HK-2 (cell line): ENCODE measurements around the gene USP26.
"Not testable (repeated sequence)": the region's sequence is repeated elsewhere in the genome, so short reads cannot be mapped to it uniquely, and the experiment has no call there.

ENCODE experiments used
- DNase-seq: peaks from one replicate; pipeline ENCODE4 v3.0.0-alpha.2; 2018; ENCODE audit not compliant: unreplicated experiment

The USP26 gene

DNA sequence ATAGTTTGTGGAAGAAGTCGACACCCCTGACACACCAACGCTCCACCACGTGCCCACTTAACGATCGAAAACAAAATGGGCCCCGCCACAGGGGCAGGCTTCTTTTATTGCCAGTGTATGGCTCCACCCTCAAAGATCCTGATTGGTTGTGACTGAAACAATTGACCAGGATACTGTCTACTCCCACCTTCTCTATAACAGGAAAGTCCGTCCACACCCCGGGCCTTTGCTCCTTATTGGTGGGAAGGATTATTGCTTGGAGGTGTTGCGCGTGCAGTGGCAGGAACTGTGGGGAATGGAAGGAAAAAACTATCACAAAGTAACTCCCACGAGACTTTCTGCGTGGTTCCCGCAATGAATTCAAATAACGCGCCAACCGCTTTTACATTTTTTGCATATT, at the start of gene USP26:
USP26 (minus strand) TSS at position 79 of the 400 bp plus-strand sequence. CDS start 68,889 bp downstream, outside the sequence.
- DNase-seq = no peak

GRCh38 chrX:133134282-133134681, 37.4 kb upstream of the USP26 start:
- DNase-seq = no peak

GRCh38 chrX:133120406-133120805, 23.5 kb upstream of the USP26 start:
- no peak for DNase-seq

DNA sequence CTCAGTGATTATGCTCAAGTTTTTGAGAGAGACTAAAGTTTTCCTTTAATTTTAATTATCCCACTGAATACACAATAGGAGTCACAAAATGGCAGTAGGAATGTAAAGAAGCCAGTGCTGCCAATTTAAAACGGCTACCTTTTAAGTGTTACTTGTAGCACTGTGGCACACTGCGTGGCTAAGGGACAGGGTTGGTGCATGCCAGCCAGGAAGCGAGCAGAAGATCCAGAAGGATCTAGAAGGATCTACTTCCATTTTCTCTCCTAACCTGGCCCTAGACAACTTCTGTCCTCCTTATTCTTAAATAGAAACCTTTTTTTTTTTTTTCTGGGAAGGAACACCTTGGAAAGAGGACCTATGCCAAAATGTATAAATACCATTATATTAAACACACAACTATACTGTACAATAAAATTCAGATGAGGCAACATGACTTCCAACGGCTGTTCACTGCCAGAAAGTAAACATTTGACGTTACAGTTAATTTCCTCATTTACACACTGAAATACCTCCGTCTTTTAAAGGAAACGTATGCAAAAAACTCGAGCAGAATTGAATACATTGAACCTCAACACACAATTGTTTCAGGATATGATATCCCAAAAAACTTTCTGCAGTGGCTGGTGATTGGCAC, 2.7 kb downstream of the USP26 start:
- no peak for DNase-seq

DNA sequence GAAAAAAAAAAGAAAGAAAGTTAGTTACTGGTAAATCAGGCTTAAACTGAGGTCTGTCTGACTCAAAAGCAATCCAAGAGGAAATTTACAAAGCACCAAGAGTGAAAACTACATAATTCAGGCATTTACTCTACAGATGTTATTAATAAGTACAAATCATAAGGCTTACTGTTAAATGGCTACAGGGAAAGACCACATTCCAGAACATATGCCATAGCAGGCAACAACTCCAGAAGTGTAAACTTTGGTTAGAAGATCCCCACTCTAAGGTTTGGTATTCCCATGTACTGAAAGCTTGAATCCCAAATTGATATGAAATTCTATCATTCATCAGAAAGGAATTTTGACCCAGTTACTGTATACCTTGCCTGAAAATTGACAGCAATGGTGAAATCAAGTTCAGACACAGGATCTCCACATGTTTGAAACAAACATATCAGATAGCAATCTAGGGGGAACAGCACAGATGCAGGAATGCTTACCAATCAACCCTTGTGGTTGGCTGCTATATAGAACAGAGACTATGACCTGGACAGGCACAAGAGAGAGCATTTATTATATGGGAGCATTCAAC, 6.6 kb downstream of the USP26 start:
- DNase-seq = no peak

GRCh38 chrX:133089411-133089810, 7.5 kb downstream of the USP26 start:
- no peak for DNase-seq

- DNase-seq = peak; percentile 35
Observed at GRCh38 chrX:133085785-133086184, 11.1 kb downstream of the USP26 start.

DNA sequence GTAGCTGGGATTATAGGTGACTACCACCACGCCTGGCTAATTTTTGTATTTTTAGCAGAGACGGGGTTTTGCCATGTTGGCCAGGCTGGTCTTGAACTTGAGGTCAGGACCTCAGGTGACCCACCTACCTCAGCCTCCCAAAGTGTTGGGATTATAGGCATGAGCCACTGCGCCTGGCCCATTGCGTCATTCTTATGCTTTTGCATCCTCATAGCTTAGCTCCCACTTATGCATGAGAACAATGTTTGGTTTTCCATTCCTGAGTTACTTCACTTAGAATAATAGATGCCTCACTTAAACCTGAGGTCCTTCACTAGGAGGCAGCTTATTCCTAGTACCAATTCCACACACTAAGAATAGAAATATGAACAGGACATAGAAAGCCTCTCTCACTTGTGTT, 11.9 kb downstream of the USP26 start:
- DNase-seq = not testable (repeated sequence)

DNA sequence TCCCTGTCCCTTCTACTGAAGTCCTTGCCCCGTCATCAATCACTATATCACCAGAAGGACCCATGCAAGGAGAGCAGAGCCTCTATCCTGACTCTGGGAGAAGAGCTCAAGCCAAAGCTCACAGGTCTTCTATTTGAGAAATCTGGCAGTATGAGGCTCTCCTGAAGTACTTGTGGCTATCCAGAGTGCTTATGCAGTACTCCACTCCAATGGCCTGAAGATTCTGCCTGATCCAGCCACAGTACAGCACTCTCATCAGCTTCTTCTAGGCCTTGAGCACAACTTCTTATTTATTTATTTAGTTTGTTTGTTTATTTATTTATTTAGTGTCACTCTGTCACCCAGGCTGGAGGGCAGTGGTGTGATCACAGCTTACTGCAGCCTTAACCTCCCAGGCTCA, 13.0 kb downstream of the USP26 start:
- DNase-seq = no peak

DNA sequence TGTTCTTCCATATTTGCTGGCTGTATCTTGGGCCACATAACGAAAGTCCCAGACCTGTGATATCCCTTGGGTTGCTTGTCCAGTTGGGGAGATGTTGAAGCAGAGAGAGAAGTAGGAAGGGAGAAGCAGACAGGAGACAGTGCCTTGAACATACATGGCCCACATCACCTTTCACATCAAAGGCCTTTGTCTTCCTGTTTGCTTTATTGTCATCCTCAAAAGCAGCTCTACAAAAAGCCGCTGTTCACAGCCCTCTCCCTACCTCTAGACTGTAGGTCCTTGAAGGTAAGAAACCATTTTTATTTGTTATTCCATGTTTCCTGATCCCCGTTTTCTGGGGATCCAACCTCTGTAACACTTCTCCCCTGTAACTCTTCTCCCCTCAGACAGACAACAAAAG, 14.9 kb downstream of the USP26 start:
- DNase-seq = no peak

DNA sequence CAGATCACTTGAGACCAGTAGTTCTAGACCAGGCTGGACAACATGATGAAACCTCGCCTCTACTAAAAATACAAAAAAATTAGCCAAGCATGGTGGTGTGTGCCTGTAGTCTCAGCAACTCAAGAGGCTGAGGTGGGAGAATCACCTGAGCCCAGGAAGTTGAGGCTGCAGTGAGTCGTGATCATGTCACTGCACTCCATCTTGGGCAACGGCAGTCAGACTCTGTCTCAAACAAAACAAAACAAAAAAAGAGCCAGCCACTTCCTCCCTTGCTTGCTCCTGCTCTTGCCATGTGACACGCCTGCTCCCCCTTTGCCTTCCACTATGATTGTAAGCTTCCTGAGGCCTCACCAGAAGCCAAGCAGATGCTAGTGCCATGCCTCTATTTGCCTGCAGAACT, 19.1 kb downstream of the USP26 start:
- DNase-seq = not testable (repeated sequence)

- DNase-seq = no peak
Observed at GRCh38 chrX:133072566-133072965, 24.3 kb downstream of the USP26 start.

DNA sequence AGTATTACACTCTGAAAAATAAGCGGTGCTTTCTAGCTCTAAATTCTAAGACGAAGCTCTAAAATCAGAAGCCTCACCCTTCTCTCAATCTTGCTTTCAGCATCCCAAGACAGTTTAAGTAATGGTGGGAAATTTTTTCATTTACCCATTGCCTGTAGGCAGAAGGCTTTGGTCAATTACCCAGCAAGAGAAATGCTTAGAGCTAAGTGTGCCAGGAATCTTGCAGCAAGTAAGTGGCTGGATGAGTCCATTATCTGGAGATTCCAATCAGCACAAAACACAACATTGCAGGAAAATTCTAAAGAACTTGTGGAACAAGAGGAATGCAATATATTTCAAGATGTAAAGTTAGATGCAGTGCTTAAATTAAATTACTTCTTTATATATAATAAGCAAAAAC, 28.4 kb downstream of the USP26 start:
- no peak for DNase-seq

- no peak for DNase-seq
Observed at GRCh38 chrX:133056341-133056740, 40.6 kb downstream of the USP26 start.

- DNase-seq = no peak
Observed at GRCh38 chrX:133054761-133055405, 42.0 kb downstream of the USP26 start.

DNA sequence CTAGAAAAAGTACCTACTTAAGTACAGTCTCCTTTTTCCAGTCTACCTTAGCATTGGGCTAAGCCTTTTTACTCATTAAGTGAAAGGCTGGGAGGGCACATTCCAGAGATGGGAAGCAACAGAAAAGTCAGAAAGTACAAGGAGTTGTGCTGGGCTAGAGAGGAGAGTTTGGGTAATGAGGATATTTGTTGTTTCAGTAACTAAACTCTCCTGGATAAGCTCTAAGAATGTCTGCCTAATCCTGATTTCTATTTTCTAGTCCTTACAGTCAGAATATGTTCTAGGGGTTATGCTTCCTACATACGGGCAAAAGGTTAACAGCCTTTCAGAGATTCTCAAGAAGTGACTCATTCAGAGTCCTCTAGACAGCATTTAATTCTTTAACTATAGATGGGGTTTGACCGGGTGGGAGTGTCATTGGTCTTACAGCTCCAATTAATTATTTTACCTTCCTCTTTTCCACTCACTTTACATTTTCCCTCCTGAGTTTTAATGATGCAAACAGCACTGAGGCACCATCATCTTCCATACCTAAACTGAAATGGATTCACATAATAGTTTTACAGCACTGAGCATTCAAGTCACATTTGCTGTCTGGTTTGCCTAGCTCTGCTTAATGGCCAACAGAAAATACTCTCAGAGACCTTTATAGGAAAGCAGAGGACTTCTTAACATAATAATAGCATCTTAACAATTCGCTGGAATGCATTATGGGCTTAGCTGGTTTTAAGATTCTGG, 42.9 kb downstream of the USP26 start:
- DNase-seq = no peak

DNA sequence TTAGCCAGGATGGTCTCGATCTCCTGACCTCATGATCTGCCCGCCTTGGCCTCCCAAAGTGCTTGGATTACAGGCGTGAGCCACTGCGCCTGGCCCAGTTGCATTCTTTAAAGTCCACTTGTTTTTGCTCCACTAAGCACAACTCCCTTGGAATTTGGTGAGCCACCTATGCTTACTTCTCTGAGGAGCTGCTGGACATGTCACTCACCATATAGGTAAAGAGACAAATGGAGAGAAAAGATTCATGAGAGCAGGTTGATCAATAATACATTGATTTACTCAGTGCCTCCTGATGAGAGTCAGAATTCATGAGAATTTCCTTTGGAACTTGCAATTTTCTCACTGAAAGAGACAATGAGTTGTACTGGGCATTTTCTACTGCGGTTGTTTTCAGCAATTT, 48.2 kb downstream of the USP26 start:
- no peak for DNase-seq

- no peak for DNase-seq
Observed at GRCh38 chrX:133046601-133047000, 50.3 kb downstream of the USP26 start.

DNA sequence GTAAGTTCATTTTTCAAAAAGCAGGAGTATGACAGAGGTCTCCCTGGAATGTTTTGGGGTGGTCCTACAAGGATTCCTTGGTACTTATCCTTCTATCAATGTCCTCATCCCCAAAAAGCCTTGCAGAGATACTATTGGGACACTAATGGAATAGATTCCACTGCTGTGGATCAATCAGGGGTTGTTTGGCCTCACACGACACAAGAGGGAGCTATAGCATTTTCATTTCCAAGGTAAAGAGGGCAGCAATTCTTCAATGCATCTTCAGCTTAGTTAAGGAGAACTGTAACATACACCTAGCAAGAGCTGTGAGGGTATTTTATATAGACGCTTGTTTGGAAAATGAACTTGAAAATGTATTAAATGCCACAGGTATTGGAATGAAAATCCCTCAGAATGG, 50.9 kb downstream of the USP26 start:
- DNase-seq = no peak

DNA sequence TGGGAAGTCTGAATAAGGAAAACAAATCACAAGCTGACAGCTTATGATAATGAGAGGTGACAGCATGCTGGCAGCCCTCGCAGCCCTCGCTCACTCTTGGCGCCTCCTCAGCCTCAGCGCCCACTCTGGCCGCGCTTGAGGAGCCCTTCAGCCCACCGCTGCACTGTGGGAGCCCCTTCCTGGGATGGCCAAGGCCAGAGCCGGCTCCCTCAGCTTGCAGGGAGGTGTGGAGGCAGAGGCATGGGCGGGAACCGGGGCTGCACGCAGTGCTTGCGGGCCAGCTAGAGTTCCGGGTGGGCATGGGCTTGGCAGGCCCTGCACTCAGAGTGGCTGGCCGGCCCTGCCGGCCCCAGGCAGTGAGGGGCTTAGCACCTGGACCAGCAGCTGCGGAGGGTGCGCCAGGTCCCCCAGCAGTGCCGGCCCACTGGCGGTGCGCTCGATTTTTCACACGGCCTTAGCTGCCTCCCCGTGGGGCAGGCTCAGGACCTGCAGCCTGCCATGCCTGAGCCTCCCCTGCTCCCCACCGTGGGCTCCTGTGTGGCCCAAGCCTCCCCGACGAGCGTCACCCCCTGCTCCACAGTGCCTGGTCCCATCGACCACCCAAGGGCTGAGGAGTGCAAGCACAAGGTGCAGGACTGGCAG, 52.6 kb downstream of the USP26 start:
- DNase-seq = not testable (repeated sequence)

DNA sequence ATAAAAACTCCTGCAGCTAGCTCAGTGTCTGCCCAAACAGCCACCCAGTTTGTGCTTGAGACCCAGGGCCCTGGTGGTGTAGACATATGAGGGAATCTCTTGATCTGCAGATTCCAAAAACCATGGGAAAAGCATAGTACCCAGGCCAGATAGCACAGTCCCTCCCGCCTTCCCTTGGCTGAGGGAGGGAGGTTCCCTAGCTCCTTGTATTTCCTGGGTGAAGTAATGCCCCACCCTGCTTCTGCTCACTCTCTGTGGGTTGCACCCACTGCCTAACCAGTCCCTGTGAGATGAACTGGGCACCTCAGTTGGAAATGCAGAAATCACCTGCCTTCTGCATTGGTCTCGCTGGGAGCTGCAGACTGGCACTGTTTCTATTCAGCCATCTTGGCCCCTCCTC, 54.6 kb downstream of the USP26 start:
- no peak for DNase-seq

DNA sequence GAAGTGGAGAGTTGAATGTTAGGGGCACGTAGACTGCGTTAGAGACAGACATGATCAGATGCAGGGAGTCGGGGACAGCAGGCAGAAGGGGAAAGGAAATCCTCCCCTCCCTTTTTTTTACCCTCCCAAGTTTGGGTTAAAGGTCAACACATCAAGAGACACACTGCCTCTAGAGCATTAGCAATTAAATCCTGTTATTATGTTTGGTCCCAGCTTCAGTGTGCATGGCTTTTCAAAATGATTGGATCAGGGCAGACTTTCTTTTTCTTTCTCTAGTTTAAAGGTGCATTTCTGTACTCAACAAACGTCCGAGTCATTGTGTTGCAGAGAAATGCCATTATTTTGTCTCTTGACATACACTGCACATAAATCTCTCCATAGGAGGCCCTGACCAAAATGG, 63.9 kb downstream of the USP26 start:
- DNase-seq = no peak
